ENCODE measurements around the gene NNAT.
"Not testable (repeated sequence)": the region's sequence is repeated elsewhere in the genome, so short reads cannot be mapped to it uniquely, and the experiment has no call there.

Gene NNAT

DNA sequence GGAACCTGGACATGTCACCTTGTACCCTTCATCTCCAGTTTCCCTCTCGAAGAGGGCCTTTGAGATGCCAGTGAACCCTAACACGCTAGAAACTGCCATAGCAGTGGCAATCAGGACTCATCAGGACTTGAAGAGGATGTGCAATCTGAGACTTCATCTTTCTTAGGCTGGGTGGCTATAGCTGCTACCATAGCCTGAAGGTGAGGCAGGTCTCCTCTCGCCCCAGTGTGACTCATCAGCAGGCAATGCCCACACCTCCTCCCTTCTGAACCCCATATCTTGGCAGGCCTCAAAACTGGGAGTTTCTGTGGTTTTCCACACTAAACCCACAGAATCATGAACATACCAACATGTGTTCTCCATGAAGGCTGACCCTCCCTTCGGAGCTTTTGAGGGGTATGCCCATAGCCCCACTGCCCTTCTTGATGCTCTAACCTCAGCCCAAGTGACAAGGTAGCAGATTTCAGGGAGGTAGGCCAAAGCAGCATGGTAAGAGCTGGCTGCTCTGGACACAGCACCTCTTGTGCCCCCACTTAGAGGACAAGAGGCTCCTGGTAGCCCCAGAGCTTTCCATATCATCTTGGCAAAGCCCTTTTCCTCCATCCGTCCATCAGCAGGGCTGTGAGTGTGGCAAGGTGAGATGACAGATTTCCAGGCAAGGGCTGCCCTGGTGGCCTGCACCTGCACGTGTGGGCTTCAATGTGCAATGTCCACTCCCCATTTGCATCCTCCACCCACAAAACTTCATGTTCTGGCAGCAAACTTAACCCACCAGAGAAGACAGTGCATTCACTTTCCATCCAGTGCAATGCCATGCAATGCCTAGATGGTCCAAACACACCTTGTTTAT lies 4.0 kb downstream of the NNAT start:
- no peak for DNase-seq

DNA sequence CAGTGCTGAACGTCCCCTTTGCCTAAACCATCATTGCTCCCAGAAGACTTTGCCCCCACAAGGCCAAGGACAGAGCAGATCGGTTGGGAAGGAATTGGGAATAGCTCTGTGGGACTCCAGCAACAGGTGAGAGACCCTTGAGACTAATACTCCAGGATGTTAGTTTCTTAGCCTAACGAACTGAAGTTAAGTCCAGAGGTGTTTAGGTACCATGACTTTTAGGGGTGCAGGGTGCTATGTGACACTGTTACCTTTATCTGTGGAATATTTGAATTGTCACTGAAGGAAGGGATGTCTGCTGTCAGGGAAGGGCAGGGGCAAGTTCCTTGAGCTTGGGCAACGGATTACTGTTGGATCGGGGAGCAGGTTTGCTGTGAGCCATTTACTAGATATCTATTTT lies 4.8 kb downstream of the NNAT start:
- DNase-seq = no peak

GRCh38 chr20:37526238-37526838 lies 5.3 kb downstream of the NNAT start:
- DNase-seq = no peak

DNA sequence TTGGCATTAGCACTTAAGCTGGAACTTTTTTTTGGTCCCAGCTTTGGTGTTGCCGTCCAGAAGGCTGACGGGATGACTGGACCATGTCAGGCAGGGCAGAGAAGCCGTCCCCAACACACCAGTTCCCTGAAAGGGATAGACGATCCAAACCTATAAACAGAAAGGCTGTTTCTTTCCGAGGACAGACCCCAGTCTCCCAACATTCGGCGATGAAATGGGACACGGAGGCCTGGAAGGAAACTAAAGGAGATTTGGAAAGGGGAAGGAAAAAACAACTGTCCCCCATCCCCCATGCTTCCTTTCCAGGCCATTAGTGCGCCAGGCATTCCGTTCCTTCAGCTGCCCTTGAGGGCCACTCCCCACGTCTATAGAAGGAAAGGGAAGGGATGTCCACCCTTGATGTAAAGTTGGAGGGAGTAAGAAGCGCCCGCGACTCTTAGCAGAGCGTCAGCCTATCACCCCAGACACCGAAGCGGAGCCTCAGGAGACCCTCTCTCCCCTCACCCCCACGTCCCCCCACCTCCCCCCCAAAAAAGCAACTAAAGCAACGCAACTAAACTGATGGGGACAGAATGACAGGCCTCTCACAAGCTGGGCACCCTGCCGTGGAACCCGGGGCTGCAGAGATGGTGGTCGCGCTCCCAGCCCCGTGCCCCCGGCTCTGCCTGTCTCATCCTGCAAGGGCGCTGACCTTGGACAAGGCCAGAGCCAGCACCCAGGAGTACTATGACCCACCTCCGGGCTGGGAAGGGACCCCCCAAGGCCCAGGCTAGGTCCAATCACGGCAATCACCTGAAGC lies 6.0 kb downstream of the NNAT start:
- DNase-seq = no peak

- peak; percentile 94 for DNase-seq
Observed at GRCh38 chr20:37527638-37528445, 6.8 kb downstream of the NNAT start, which contains the start of gene BLCAP. Gene BLCAP (minus strand): TSS chr20:37527876. CDS start chr20:37519174, 8,702 bp downstream.

DNA sequence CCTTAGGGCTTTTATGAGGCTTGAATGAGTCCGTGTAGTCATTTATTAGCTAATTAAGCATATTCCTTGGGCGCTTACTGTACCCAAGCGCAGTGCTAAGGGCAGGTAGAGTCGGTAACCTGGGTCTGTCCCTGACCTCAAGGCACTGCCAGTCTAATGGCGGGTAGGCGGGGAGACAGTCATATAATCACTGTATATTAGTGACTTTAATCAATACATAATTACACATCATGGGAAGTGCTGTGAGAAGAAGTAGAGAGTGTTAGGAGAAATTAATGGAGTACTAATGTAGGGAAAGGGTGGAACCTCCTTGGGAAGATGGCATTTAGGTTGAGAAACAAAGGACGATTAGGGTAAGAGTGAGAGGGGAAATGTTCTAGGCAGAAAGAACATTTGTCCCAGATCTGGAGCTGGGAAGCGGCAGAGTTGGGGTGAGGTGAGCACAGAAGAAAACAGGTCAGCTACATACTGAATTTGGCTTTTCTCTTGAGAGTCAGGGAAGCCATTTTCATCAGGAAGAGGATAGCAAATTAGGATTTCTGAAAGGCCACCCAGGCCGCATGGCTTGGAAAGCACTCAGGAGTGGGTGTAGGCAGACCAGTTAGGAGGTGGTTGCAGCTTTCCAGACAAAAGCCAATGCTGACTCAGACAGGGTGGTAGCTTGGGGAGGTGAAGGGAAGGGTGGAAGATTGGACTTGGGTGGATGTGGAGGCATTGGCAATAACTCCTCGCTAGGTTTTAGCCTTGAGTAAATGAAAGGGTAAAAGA lies 7.6 kb downstream of the NNAT start:
- no peak for DNase-seq

- no peak for DNase-seq
Observed at GRCh38 chr20:37529214-37529967, 8.3 kb downstream of the NNAT start.

DNA sequence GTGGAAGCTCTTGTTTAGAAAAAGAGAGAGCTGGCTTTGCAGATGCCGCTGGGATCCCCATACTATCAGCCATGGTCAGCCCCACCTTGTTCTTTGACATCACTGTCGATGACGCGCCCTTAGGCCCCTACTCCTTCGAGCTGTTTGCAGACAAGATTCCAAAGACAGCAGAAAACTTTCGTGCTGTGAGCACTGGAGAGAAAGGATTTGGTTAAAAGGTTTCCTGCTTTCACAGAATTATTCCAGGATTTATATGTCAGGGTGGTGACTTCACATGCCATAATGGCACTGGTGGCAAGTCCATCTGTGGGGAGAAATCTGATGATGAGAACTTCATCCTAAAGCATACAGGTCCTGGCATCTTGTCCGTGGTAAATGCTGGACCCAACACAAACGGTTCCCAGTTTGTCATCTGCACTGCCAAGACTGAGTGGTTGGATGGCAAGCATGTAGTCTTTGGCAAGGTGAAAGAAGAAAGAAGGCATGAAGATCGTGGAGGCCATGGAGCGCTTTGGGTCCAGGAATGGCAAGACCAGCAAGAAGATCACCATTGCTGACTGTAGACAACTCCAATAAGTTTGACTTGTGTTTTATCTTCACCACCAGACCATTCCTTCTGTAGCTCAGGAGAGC lies 9.0 kb downstream of the NNAT start:
- no peak for DNase-seq

DNA sequence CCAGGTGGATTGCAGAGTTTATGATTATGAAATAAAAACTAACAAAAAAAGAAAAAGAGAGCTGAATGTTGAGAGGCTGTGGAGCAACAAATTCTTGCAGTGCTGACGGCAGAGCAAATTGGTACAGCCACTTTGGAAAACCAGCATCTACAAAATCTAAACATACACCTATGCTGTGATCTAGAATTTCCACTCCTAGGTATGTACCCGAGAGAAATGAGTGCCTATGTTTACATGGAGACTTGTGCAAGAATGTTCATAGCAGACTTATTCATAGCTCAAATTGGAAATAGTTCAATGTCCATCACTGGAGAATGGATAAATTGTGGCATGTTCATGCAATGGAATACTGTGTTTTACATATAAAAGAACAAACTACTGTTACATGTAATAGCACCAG lies 9.6 kb downstream of the NNAT start:
- no peak for DNase-seq

- DNase-seq = no peak
Observed at GRCh38 chr20:37531856-37532255, 10.8 kb downstream of the NNAT start.

GRCh38 chr20:37533154-37533715 lies 12.2 kb downstream of the NNAT start:
- no peak for DNase-seq

DNA sequence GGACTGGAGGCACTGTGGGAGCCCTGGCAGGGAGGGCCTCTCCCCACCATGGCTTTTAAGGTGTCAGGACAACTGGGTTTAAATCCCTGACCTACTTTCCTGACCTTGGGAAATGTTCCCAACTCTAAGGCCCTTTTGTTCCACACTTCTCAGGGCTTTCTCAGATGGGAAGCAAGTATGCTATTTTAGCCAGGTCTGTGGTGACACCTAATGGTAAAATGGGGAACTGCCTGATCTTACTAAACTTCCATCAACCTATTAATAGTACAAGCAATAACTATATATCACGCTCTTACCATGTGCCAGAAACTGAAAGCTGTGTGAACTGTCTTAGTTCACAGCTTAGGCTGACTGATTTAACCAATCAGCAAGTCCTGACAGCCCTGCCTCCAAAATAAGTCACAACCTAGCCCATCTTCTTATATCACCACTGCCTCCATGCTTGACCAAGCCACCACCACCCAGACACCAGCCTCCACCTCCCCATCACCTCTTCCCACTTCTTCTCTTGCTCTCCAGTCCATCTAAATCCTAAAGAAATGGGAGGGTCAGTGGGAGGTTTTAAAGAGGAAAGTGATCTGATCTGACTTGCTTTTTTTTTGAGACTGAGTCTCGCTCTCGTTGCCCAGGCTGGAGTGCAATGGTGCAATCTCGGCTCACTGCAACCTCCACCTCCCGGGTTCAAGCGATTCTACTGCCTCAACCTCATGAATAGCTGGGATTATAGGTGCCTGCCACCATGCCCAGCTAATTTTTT lies 13.5 kb downstream of the NNAT start:
- peak; percentile 78 for DNase-seq

- DNase-seq = no peak
Observed at GRCh38 chr20:37535443-37536132, 14.5 kb downstream of the NNAT start.

DNA sequence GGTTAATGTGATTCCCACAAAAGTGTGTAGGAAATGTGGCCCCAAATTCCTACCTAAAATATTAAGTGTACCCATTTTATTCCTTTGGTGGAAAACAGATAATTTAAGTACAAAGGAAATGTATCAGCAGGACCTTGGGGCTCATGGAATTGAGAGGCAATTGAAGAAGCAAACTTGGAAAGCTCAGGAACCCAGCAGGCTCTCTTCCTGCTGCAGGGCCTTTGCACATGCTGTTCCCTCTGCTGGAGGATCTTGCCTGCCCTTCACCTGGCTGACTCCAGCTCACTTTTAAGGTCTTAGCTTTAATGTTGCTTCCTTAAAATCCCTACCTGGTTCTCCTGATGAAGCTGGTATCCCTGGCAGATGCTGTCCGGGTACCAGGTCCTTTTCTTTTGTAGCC lies 16.5 kb downstream of the NNAT start:
- no peak for DNase-seq

DNA sequence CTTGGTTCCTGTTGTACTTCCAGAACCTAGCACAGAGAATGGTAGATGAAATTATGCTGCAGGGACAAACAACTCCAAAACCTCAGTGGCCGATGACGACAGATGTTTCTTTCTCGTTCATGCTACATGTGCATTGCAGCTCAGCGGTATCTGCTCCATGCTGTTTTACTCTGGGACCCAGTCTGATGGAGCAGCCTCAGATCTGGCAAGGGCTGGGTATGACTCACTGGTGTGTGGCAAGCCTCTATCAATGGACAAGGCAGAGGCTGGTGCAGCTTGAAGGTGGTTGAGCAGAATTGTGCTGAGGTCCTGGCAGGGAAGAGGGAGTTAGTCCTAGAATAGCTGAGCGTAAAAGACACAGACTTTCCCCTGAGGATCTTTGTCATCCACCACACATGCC lies 17.0 kb downstream of the NNAT start:
- no peak for DNase-seq

- no peak for DNase-seq
Observed at GRCh38 chr20:37539424-37539823, 18.4 kb downstream of the NNAT start.

- no peak for DNase-seq
Observed at GRCh38 chr20:37540001-37540400, 19.0 kb downstream of the NNAT start.

GRCh38 chr20:37540838-37541237 lies 19.8 kb downstream of the NNAT start:
- DNase-seq = not testable (repeated sequence)

DNA sequence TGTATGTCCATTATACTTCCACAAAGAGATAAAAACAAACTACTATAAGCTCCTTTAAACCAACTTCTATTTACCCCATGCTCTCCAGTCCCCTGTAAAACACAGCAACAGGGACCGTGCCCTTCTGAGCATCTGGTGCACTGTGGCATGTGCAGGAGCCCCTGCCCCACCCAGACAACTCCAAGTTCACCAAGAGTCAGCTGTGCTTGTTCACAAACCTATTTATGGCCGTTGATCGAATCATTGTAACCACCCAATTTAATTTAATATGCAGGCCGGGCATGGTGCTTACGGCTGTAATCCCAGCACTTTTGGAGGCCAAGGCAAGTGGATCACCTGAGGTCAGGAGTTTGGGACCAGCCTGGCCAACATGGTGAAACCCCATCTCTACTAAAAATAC lies 20.3 kb downstream of the NNAT start:
- DNase-seq = no peak

Data from NCI-H1092 treated with DMSO at 0.1 percent for 48 hours (cell line).